ENCODE data around the gene CSNK1D. TPM values are rescaled to one million over a fixed set of nuclear protein-coding genes. Genes with fewer than 3 reads are reported as not detected.
"Not testable (repeated sequence)": the region's sequence is repeated elsewhere in the genome, so short reads cannot be mapped to it uniquely, and the experiment has no call there.

The CSNK1D gene
- total RNA-seq, 1 experiment from 2014 or later = 80.4 TPM

DNA sequence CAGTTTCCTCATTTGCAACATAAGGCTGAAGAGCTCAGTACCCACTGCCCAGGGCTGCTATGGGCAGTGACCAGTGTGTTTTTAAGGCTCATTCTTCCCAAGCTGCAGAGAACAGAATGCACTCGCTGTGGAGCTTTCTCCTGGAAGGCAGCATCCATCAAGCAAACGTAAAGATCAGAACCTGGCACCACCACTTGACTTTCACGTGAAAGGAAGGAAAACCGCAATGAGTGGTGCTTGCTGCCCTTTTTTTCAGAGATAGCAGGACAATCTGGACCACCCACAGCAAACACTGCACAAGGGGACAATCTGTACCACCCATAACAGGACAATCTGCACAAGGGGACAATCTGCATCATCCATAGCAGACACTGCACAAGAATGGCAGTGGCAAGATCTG lies 11.2 kb downstream of the CSNK1D start:
- in situ Hi-C loops (cut with HindIII; ENCODE audit: low pct_unique_long_range_greater_than_20kb, low sequenced_read_pairs) = no loop called here
- no peak for DNase-seq (ENCODE audit: low read depth)

GRCh38 chr17:82259972-82260961 lies 13.2 kb downstream of the CSNK1D start:
- in situ Hi-C loops (cut with HindIII; ENCODE audit: low pct_unique_long_range_greater_than_20kb, low sequenced_read_pairs); DNase-seq (ENCODE audit: low read depth): not testable (repeated sequence)

- in situ Hi-C loops (cut with HindIII; ENCODE audit: low pct_unique_long_range_greater_than_20kb, low sequenced_read_pairs) = no loop called here
- no peak for DNase-seq (ENCODE audit: low read depth)
Observed at GRCh38 chr17:82258555-82258954, 14.9 kb downstream of the CSNK1D start.

DNA sequence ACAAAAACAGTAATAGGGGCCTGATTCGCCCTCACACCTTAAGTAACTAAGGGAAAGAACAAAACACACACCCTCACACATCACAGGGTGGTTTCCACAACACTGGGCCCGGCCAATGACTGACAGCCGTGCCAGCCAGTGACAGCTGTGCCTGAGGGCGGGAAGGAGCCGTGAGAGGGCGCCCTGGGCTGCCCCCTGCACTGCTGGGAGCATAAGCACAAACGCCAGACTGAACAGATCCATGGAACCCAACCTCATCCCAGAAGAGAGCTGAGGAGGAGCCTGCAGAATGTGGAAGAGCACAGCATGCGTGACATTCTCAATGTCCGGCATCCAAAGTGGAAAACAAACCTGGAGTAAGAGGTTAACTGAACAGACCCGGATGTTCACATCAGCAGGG lies 16.0 kb downstream of the CSNK1D start:
- in situ Hi-C loops (cut with HindIII; ENCODE audit: low pct_unique_long_range_greater_than_20kb, low sequenced_read_pairs) = no loop called here
- DNase-seq (ENCODE audit: low read depth) = peak; percentile 56

DNA sequence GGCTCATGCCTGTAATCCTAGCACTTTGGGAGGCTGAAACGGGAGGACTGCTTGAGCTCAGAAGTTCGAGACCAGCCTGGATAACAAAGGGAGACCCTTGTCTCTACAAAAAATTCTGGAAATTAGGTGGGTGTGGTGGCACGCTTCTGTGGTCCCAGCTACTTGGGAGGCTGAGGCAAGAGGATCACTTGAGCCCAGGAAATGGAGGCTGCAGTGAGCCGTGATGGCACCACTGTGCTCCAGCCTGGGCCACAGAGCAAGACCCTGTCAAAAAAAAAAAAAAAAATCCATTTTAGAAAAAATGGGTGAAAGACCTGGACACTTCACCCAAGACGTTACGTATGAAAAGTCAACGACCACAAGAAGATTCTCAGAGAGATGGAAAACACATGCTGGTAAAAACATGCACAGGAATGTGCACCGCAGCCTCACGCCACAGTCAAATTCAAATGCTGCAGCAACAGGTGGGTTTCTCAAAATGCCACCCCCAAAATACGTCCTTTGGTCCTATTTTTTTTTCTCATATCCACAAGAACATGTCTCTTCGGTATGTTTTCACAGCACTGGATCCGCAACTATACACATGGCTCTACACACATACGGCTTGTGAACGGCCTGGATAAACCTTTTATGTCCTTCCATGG lies 17.1 kb downstream of the CSNK1D start:
- no peak for DNase-seq (ENCODE audit: low read depth)
- in situ Hi-C loops (cut with HindIII; ENCODE audit: low pct_unique_long_range_greater_than_20kb, low sequenced_read_pairs) = no loop called here

GRCh38 chr17:82255402-82255972 lies 18.0 kb downstream of the CSNK1D start:
- no peak for DNase-seq (ENCODE audit: low read depth)
- in situ Hi-C loops (cut with HindIII; ENCODE audit: low pct_unique_long_range_greater_than_20kb, low sequenced_read_pairs) = no loop called here

- DNase-seq (ENCODE audit: low read depth); in situ Hi-C loops (cut with HindIII; ENCODE audit: low pct_unique_long_range_greater_than_20kb, low sequenced_read_pairs): not testable (repeated sequence)
Observed at GRCh38 chr17:82254746-82255145, 18.8 kb downstream of the CSNK1D start.

DNA sequence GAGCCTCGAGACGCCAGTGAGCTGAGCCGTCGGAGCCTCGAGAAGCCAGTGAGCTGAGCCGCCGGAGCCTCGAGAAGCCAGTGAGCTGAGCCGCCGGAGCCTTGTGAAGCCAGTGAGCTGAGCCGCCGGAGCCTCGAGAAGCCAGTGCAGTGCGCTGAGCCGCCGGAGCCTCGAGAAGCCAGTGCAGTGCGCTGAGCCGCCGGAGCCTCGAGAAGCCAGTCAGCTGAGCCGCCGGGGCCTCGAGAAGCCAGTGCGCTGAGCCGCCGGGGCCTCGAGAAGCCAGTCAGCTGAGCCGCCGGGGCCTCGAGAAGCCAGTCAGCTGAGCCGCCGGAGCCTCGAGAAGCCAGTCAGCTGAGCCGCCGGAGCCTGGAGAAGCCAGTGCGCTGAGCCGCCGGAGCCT lies 19.4 kb downstream of the CSNK1D start:
- in situ Hi-C loops (cut with HindIII; ENCODE audit: low pct_unique_long_range_greater_than_20kb, low sequenced_read_pairs) = not testable (repeated sequence)

GRCh38 chr17:82253179-82253544 lies 20.3 kb downstream of the CSNK1D start:
- in situ Hi-C loops (cut with HindIII; ENCODE audit: low pct_unique_long_range_greater_than_20kb, low sequenced_read_pairs) = no loop called here
- DNase-seq (ENCODE audit: low read depth) = no peak

More for the DNA sequence above, 19.4 kb downstream of the CSNK1D start:
- not testable (repeated sequence) for DNase-seq (ENCODE audit: low read depth)

- in situ Hi-C loops (cut with HindIII; ENCODE audit: low pct_unique_long_range_greater_than_20kb, low sequenced_read_pairs) = no loop called here
- DNase-seq (ENCODE audit: low read depth) = no peak
Observed at GRCh38 chr17:82252511-82253178, 20.9 kb downstream of the CSNK1D start.

DNA sequence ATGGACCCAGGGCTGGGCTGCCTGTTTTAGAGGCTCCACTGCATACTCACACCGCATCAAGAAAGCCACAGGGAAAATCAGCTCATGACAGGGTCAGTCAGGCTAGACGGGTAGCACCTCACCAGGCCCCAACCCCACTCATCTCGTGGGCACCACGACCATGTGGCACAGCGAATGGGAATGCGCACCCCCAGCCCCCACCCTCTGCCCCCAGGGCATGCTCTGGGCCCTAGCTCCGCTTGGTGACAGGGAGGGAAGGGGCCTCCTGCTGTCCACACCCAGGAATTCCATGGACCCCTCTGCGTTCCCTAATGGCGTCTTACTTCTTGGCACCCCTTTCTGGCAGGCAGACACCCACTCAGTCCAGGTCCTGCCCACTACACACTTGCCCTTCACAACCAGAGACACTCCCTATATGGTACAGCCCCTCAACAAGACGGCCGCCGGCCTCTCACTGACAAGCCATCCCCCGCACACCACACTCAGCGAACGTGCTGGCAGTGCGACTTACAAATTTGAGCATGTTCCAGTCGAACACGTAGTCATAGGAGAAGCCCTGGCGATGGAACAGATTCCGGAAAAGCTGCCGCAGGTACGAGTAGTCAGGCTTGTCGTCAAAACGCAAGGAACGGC lies 22.5 kb downstream of the CSNK1D start:
- DNase-seq (ENCODE audit: low read depth) = no peak
- in situ Hi-C loops (cut with HindIII; ENCODE audit: low pct_unique_long_range_greater_than_20kb, low sequenced_read_pairs) = no loop called here

GRCh38 chr17:82249896-82250581 lies 23.5 kb downstream of the CSNK1D start:
- DNase-seq (ENCODE audit: low read depth) = no peak
- in situ Hi-C loops (cut with HindIII; ENCODE audit: low pct_unique_long_range_greater_than_20kb, low sequenced_read_pairs) = no loop called here

GRCh38 chr17:82248815-82249674 lies 24.5 kb downstream of the CSNK1D start:
- DNase-seq (ENCODE audit: low read depth) = no peak
- in situ Hi-C loops (cut with HindIII; ENCODE audit: low pct_unique_long_range_greater_than_20kb, low sequenced_read_pairs) = no loop called here

- in situ Hi-C loops (cut with HindIII; ENCODE audit: low pct_unique_long_range_greater_than_20kb, low sequenced_read_pairs) = no loop called here
- DNase-seq (ENCODE audit: low read depth) = no peak
Observed at GRCh38 chr17:82247856-82248671, 25.4 kb downstream of the CSNK1D start.

- no peak for DNase-seq (ENCODE audit: low read depth)
- in situ Hi-C loops (cut with HindIII; ENCODE audit: low pct_unique_long_range_greater_than_20kb, low sequenced_read_pairs) = no loop called here
Observed at GRCh38 chr17:82247182-82247823, 26.2 kb downstream of the CSNK1D start.

All from Caki2 (cell line).